Retina (tissue), 1 donor: ENCODE data around the gene FBXL19.
"Not testable (repeated sequence)": the region's sequence is repeated elsewhere in the genome, so short reads cannot be mapped to it uniquely, and the experiment has no call there.

Source experiments
- DNase-seq: peaks from one replicate; pipeline ENCODE4 v3.0.0-alpha.2; 2016

Gene FBXL19

DNA sequence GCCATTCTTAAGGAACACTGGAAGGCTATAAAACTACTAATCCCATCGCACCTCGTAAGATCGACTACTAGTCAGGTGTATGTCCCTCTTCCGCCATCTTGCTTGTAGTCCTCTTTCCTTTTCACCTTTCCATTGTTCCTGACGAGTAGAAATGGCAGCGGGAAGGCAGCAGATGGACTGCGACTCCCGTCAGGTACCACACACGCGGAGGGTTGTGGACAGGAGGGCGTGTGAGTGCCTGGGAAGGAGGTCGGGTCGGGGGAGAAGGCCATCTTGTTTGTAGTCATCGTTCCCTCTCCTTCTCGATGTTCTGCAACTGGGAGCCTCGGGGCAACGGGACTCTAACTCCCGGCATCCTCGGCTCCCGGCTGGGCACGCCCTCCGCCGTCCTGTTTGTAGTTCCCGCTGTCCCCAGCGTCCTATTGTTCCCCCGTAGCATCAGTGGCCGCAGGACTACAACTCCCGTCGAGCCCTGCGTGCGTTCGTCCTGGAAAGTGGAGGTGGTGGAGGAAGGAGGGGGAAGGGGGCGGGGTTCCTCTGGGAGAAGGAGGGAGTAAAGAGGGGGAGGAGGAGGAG, 324 bp upstream of the FBXL19 start:
- DNase-seq = peak; percentile 100

GRCh38 chr16:30924076-30924912, 922 bp downstream of the FBXL19 start:
- no peak for DNase-seq

- DNase-seq = no peak
Observed at GRCh38 chr16:30924913-30925631, 1.7 kb downstream of the FBXL19 start.

- DNase-seq = no peak
Observed at GRCh38 chr16:30925632-30925987, 2.2 kb downstream of the FBXL19 start.

DNA sequence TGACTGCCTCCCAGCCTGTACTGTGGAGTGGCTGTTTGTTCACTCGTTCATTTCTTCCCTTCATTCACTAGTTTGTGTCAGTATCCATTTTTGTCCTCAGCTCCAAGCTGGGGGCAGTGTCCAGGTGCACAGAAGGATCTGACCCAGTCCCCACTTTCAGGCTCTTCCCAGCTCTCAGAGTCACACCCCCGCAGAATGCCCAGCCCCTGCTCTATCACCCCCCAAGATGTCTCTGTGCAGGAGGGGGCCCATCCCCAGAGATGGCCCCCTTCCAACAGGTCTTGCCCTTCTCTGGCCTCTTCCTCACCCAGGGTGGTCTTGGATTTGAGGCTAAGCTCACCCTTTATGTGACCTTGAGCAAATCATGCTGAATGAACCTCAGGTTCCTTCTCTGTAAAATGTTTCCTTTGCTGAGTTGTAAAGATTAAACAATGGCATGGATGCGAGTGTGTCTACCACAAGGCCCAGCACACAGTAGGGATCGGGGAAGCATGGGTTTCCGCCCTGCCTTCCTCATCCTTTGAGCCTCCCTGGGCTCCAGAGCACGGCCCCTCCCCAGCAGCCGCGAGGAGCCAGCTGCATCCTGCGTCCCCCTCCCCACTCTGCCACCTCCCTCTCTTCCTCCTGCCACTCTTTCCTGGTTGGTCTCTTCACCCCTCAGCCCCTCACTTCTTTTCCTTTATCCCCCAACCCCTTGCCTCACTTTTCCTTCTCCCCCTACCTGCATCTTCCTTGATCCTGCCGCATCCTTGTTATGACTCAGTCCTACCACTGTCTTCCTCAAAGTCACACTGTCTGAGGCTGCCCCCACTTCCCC, 2.8 kb downstream of the FBXL19 start:
- DNase-seq = no peak

- no peak for DNase-seq
Observed at GRCh38 chr16:30926937-30927788, 3.8 kb downstream of the FBXL19 start.

GRCh38 chr16:30927789-30928378, 4.5 kb downstream of the FBXL19 start:
- DNase-seq = peak; percentile 67

- DNase-seq = no peak
Observed at GRCh38 chr16:30928390-30928789, 5.0 kb downstream of the FBXL19 start.

DNA sequence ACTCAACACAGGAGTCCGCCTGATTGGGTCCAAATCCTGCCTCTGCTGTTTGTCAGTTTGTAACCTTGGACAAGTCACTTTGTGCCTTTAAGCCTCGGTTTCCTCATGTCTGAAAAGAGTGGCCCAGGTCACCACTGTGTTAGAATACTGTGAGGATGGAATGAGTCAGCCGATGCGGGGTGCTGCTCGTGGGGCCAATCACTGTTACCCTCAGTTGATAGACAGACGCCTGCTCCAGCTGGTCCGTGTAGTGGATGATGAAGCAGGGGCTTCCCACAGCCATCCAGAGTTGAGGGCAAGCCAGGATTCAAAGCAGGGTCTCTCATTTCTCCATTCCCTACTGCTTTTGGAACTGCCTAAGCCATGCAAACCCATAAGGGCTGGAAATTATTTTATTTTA, 5.8 kb downstream of the FBXL19 start:
- no peak for DNase-seq

DNA sequence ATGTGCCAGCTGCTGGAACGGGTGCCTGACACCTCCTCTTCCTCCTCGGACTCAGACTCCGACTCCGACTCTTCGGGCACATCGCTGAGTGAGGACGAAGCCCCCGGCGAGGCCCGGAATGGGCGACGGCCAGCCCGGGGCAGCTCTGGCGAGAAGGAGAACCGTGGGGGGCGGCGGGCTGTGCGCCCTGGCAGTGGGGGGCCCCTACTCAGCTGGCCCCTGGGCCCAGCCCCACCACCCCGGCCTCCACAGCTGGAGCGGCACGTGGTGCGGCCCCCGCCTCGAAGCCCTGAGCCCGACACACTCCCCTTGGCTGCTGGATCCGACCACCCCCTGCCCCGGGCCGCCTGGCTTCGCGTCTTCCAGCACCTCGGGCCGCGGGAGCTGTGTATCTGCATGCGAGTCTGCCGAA, 6.8 kb downstream of the FBXL19 start:
- no peak for DNase-seq

- no peak for DNase-seq
Observed at GRCh38 chr16:30931068-30931650, 7.8 kb downstream of the FBXL19 start.

- no peak for DNase-seq
Observed at GRCh38 chr16:30934827-30935557, 11.6 kb downstream of the FBXL19 start.

GRCh38 chr16:30937692-30938091, 14.3 kb downstream of the FBXL19 start:
- no peak for DNase-seq

DNA sequence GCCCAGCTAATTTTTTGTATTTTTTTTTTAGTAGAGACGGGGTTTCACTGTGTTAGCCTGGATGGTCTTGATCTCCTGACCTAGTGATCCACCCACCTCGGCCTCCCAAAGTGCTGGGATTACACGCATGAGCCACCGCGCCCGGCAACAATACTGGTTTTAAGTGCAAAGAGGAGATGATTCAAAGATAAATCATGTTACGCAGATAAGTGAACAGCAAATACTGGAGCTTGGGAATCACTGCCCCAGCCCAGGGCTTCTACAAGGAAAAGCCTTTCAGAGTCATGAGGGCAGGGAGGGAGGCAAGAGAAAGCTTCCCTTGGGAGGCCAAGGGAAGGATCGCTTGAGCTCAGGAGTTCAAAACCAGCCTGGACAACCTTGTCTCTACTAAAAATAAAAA, 16.2 kb downstream of the FBXL19 start:
- not testable (repeated sequence) for DNase-seq

DNA sequence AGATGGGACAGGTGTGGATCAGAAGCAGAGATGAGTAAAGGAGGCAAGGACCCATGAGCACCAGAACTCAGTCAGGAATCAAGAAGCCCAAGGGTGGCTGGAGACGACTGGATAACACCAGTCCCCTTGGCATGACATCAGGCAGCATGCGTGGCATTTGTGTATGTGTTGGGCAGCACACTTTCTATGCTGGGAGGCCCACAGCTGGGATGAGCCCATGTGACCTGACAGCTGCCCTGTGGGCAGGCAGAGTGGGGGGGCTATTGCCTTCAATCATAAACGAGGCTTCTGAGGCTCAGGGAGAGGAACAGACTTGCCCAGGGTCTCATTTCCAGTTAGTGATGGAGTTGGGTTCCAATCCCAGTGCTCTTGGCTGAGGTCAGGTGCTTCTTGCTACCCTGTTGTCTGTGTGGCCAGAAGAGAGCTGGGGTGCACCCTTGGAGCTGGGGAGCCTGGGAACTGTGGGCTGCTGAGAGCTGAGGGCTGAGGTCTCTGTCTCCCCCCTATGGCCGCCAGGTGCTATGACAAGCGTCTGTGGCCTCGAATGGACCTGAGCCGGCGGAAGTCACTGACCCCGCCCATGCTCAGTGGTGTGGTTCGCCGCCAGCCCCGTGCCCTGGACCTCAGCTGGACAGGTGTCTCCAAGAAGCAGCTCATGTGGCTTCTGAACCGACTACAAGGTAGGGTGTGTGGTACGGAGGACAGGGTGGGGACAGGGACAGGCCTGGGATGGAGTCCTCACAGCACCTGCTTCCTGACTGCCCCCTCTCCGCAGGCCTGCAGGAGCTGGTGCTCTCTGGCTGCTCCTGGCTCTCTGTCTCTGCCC, 18.4 kb downstream of the FBXL19 start:
- DNase-seq = peak; percentile 82

- DNase-seq = no peak
Observed at GRCh38 chr16:30942426-30942806, 19.0 kb downstream of the FBXL19 start.

DNA sequence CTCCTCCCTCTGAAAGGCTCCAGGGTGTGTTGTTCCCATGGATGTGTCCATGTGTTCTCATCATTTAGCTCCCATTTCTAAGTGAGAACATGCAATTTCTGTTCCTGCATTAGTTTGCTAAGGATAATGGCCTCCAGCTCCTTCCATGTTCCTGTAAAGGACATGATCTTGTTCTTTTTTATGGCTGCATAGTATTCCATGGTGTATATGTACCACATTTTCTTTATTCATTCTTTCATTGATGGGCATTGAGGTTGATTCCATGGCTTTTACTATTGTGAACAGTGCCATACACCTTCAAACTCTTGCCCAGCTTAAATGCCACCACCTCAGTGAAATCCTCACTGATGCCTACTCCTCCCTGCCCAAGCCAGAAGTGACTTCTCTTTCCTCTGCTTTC, 21.0 kb downstream of the FBXL19 start:
- no peak for DNase-seq

DNA sequence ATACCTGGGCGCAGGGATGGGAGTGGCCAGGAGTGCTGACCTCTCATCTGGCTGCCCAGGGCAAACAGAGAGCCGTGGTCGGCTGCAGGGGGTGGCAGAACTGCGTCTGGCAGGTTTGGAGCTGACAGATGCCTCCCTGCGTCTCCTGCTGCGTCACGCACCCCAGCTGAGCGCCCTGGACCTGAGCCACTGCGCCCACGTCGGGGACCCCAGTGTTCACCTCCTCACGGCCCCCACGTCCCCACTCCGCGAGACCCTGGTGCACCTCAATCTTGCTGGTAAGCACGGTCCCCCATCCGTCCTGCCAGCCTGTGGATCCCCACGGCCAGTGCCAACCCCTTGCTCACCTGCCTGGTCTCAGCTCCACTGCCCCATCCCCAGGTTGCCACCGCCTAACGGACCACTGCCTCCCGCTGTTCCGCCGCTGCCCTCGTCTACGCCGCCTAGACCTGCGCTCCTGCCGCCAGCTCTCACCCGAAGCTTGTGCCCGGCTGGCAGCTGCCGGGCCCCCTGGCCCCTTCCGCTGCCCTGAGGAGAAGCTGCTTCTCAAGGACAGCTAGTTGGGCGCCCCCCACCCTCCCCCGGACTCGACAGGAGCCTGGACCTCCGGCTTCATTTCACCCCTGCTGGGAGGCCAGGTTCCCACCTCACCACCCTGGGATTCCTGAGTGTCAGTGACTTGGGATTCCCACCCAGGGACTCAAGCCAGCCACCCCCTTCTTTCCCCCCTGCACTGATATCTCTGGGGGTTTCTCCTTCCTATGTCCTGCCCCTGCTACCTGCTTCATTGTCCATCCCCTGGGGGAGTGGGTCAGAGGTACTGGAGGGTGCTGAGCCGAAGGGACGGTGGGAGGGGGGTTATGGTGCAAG, 23.5 kb downstream of the FBXL19 start:
- no peak for DNase-seq

DNA sequence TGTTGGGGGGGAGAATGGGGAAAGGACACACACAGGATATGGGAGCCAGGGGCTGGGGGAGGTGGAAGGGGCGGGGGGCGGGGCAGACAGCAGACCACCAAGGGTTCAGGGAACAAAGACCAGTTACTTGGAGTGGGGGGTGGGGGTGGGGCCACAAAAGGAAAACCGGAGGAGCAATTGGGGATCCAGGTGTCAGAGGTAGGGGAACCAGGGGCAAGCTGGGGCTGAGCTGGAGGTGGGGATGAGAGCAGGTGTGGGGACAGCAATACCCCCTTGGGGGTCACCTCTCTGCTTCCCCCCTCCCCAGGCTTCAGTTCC, 24.1 kb downstream of the FBXL19 start:
- DNase-seq = no peak
